ENCODE results near the gene NANOS3. TPM values are rescaled to one million over a fixed set of nuclear protein-coding genes. Genes with fewer than 3 reads are reported as not detected.

NANOS3 gene
- total RNA-seq: 10 to 100 TPM in 1 of 8 experiments, 1 to 10 TPM in 5, not detected in 2; 1.4 to 14.9 (median 3.7) TPM

GRCh38 chr19:13876834-13877233, at the start of gene NANOS3:
NANOS3 (plus strand) TSS chr19:13877134; CDS start chr19:13877249, 115 bp downstream.
- in situ Hi-C loops (cut with MboI; ENCODE audit: low pct_unique_long_range_greater_than_20kb in 2 of 9, low sequenced_read_pairs in 9 of 9, unreplicated experiment in 9 of 9): loop anchor here (10.0 to 25.0 kb wide), 4 partner anchors 185 to 535 kb away; partner anchors contain the start of genes MISP3 (in 8 of the 9), PALM3 (in 6 of the 9), C19orf67 (in 1 of the 9) and DDX39A (in 1 of the 9)

GRCh38 chr19:13827656-13828055, 49.3 kb upstream of the NANOS3 start:
- WGBS, 10 experiments: 17 to 90% (median 65%) methylated on average over 1 to 4 of the region's 4 CpGs; no CpG with 5 or more reads in 2 of the 10 experiments
- no peak for ATAC-seq (replicated peaks in 6 of 8)
- in situ Hi-C loops (cut with MboI; ENCODE audit: low pct_unique_long_range_greater_than_20kb in 2 of 9, low sequenced_read_pairs in 9 of 9, unreplicated experiment in 9 of 9): no loop called here
- H3K27ac ChIP-seq: no peak overlapping the region
- no peak overlapping the region for H3K4me3 ChIP-seq
- H3K4me1 ChIP-seq (replicated peaks in 1 of 2): no peaks in the 10 kb centered on the region

More at GRCh38 chr19:13876834-13877233, at the start of gene NANOS3:
- no peak for ATAC-seq (replicated peaks in 6 of 8)
- Histone ChIP-seq H3K27ac (no peak within 1 kb of the TSS), H3K4me3 (no peak within 1 kb of the TSS), H3K4me1 (replicated peaks in 1 of 2) (peaks cover 16 to 19% of the 10 kb centered on the region in 2 donors)
- WGBS, 10 experiments: 0 to 67% (median 53%) methylated on average over 1 to 4 of the region's 5 CpGs; no CpG with 5 or more reads in 7 of the 10 experiments

- Histone ChIP-seq H3K27ac (no peak overlapping the region), H3K4me1 (replicated peaks in 1 of 2) (peaks cover 0 to 10% of the 10 kb centered on the region in 2 donors), H3K4me3 (no peak overlapping the region)
- in situ Hi-C loops (cut with MboI; ENCODE audit: low pct_unique_long_range_greater_than_20kb in 2 of 9, low sequenced_read_pairs in 9 of 9, unreplicated experiment in 9 of 9): no loop called here
- whole genome bisulfite sequencing, 10 experiments: 60 to 90% (median 86%) methylated on average over 1 to 12 of the region's 47 CpGs; no CpG with 5 or more reads in 5 of the 10 experiments
- no peak for ATAC-seq (replicated peaks in 6 of 8)
Measured at GRCh38 chr19:13830114-13830740, 46.7 kb upstream of the NANOS3 start.

- Histone ChIP-seq H3K4me3 (no peak overlapping the region), H3K27ac (no peak overlapping the region), H3K4me1 (replicated peaks in 1 of 2) (peaks cover 0 to 10% of the 10 kb centered on the region in 2 donors)
- WGBS, 10 experiments: 20 to 100% (median 94%) methylated on average over 1 to 6 of the region's 32 CpGs; no CpG with 5 or more reads in 4 of the 10 experiments
- in situ Hi-C loops (cut with MboI; ENCODE audit: low pct_unique_long_range_greater_than_20kb in 2 of 9, low sequenced_read_pairs in 9 of 9, unreplicated experiment in 9 of 9): no loop called here
- peak in 1 of 8 experiments; percentile 0 for ATAC-seq (replicated peaks in 6 of 8)
Measured at GRCh38 chr19:13830741-13831536, 46.0 kb upstream of the NANOS3 start.

- no peak for ATAC-seq (replicated peaks in 6 of 8)
- peaks cover 0 to 10% of the 10 kb centered on the region in 2 donors for H3K4me1 ChIP-seq (replicated peaks in 1 of 2)
- H3K27ac ChIP-seq: no peak overlapping the region
- no peak overlapping the region for H3K4me3 ChIP-seq
- in situ Hi-C loops (cut with MboI; ENCODE audit: low pct_unique_long_range_greater_than_20kb in 2 of 9, low sequenced_read_pairs in 9 of 9, unreplicated experiment in 9 of 9): no loop called here
- WGBS, 10 experiments: 59 to 100% (median 86%) methylated on average over 1 to 12 of the region's 22 CpGs
Measured at GRCh38 chr19:13831537-13832467, 45.1 kb upstream of the NANOS3 start.

- H3K27ac ChIP-seq: peak overlapping the region; percentile 44 to 76
- H3K4me1 ChIP-seq (replicated peaks in 1 of 2): peaks cover 0 to 10% of the 10 kb centered on the region in 2 donors
- WGBS, 10 experiments: 0 to 100% (median 63%) methylated on average over 1 to 15 of the region's 59 CpGs; no CpG with 5 or more reads in 4 of the 10 experiments
- ATAC-seq (replicated peaks in 6 of 8): peak; percentile 38 to 98 (median 96)
- in situ Hi-C loops (cut with MboI; ENCODE audit: low pct_unique_long_range_greater_than_20kb in 2 of 9, low sequenced_read_pairs in 9 of 9, unreplicated experiment in 9 of 9): no loop called here
- peak overlapping the region; percentile 34 to 48 (median 44) for H3K4me3 ChIP-seq
Measured at GRCh38 chr19:13833330-13834243, 43.3 kb upstream of the NANOS3 start.

GRCh38 chr19:13834244-13835069, 42.5 kb upstream of the NANOS3 start:
- no peak overlapping the region for H3K27ac ChIP-seq
- peaks cover 0 to 10% of the 10 kb centered on the region in 2 donors for H3K4me1 ChIP-seq (replicated peaks in 1 of 2)
- 62 to 100% (median 83%) methylated on average over 1 to 11 of the region's 14 CpGs; no CpG with 5 or more reads in 2 of the 10 experiments for WGBS, 10 experiments
- in situ Hi-C loops (cut with MboI; ENCODE audit: low pct_unique_long_range_greater_than_20kb in 2 of 9, low sequenced_read_pairs in 9 of 9, unreplicated experiment in 9 of 9): no loop called here
- no peak for ATAC-seq (replicated peaks in 6 of 8)
- H3K4me3 ChIP-seq: no peak overlapping the region

- WGBS, 10 experiments: 30 to 100% (median 61%) methylated on average over 1 to 6 of the region's 21 CpGs; no CpG with 5 or more reads in 3 of the 10 experiments
- peaks cover 0 to 16% of the 10 kb centered on the region in 2 donors for H3K4me1 ChIP-seq (replicated peaks in 1 of 2)
- H3K4me3 ChIP-seq: no peak overlapping the region
- in situ Hi-C loops (cut with MboI; ENCODE audit: low pct_unique_long_range_greater_than_20kb in 2 of 9, low sequenced_read_pairs in 9 of 9, unreplicated experiment in 9 of 9): no loop called here
- H3K27ac ChIP-seq: no peak overlapping the region
- ATAC-seq (replicated peaks in 6 of 8): no peak
Measured at GRCh38 chr19:13835791-13836723, 40.9 kb upstream of the NANOS3 start.

- Histone ChIP-seq H3K27ac (no peak overlapping the region), H3K4me3 (no peak overlapping the region), H3K4me1 (replicated peaks in 1 of 2) (peaks cover 7 to 24% of the 10 kb centered on the region in 2 donors)
- in situ Hi-C loops (cut with MboI; ENCODE audit: low pct_unique_long_range_greater_than_20kb in 2 of 9, low sequenced_read_pairs in 9 of 9, unreplicated experiment in 9 of 9): no loop called here
- ATAC-seq (replicated peaks in 6 of 8): no peak
- 0 to 98% (median 93%) methylated on average over 1 to 9 of the region's 18 CpGs; no CpG with 5 or more reads in 2 of the 10 experiments for WGBS, 10 experiments
Measured at GRCh38 chr19:13838435-13839129, 38.4 kb upstream of the NANOS3 start.

All from motor neuron (in vitro differentiated cells).